ENCODE data around the gene BTF3. TPM values are rescaled to one million over a fixed set of nuclear protein-coding genes. Genes with fewer than 3 reads are reported as not detected.
A peak's percentile ranks its signal among the peaks of the same experiment; 100 is the strongest.
"Not testable (repeated sequence)": the region's sequence is repeated elsewhere in the genome, so short reads cannot be mapped to it uniquely, and the experiment has no call there.

BTF3 gene
- total RNA-seq, 1 experiment from 2014 or later = 521 TPM

- in situ Hi-C loops (cut with HindIII; ENCODE audit: low pct_unique_long_range_greater_than_20kb, low sequenced_read_pairs) = no loop called here
- DNase-seq (ENCODE audit: low read depth, low spot score) = no peak
Observed at GRCh38 chr5:73506459-73506955, 8.3 kb downstream of the BTF3 start.

DNA sequence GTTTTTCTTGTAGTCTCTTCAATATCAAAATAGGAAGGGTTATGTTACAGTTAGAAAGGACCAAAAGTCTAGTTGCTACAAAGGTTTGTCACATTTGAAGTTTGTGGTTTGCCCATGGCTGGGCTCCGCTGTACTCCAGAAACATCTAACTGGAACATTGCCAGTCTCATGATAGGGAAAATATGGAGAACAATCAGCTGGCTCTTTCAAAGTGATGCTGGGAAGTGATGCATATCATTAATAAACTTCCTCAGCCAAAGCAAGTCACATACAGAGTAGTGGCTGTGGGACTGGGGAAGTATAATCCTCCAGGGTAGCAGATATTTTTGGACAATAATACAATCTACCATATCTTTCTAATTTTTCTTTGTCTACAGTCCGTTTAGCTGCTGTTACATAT lies 8.8 kb downstream of the BTF3 start:
- peak; percentile 65 for DNase-seq (ENCODE audit: low read depth, low spot score)
- in situ Hi-C loops (cut with HindIII; ENCODE audit: low pct_unique_long_range_greater_than_20kb, low sequenced_read_pairs) = no loop called here

DNA sequence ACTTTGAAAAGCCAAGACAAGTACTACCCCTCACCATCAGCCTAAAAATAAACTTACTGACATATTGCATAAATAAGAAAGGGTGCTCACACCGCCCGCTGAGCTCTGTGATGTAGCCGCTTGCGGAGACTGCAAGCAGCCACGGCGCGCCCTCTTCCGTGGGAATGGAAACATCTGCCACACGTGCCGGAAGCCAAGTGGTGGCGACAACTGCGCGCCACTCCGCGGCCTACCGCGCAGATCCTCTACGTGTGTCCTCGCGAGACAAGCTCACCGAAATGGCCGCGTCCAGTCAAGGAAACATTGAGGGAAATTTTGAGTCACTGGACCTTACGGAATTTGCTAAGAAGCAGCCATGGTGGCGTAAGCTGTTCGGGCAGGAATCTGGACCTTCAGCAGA lies 10.3 kb downstream of the BTF3 start:
- DNase-seq (ENCODE audit: low read depth, low spot score); in situ Hi-C loops (cut with HindIII; ENCODE audit: low pct_unique_long_range_greater_than_20kb, low sequenced_read_pairs): not testable (repeated sequence)

DNA sequence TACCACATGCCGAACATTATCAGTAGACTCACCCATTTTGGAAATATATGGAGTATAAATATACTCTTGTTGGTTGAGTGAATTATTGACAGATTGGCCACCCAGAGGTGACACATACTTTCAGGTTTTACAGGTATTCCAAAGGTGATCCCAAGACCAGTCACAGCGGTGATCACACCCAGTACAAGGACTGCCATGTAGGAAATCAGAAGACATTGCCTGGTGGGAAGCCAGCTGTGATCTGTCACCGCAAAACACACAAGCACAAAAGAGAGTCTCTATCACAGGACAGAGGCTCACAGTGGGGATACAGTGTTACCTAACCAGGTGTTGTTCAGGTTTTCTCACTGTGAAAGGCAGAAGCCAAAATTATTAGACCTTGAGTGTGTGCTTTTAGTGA lies 15.8 kb downstream of the BTF3 start:
- in situ Hi-C loops (cut with HindIII; ENCODE audit: low pct_unique_long_range_greater_than_20kb, low sequenced_read_pairs) = no loop called here
- DNase-seq (ENCODE audit: low read depth, low spot score) = no peak

- in situ Hi-C loops (cut with HindIII; ENCODE audit: low pct_unique_long_range_greater_than_20kb, low sequenced_read_pairs) = no loop called here
- no peak for DNase-seq (ENCODE audit: low read depth, low spot score)
Observed at GRCh38 chr5:73514418-73514817, 16.2 kb downstream of the BTF3 start.

DNA sequence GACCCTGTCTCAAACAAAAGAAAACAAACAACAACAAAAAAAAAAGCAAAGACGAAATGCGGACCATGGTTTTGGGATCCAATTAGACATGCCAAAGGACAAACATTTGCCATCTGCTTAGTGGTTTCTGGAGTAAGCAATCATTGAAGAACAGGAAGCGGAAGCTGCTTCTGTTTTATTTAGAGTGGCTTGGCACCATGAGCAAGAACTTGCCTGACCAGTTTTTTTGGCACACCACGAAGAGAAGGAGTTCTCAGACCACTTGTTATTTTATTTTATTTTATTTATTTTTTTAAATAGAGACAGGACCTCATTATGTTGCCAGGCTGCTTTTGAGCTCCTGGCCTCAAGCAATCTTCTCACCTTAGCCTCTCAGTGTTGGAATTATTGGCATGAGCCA lies 17.0 kb downstream of the BTF3 start:
- DNase-seq (ENCODE audit: low read depth, low spot score) = no peak
- in situ Hi-C loops (cut with HindIII; ENCODE audit: low pct_unique_long_range_greater_than_20kb, low sequenced_read_pairs) = no loop called here

GRCh38 chr5:73519531-73520283 lies 21.5 kb downstream of the BTF3 start:
- DNase-seq (ENCODE audit: low read depth, low spot score) = peak; percentile 93
- in situ Hi-C loops (cut with HindIII; ENCODE audit: low pct_unique_long_range_greater_than_20kb, low sequenced_read_pairs) = no loop called here

DNA sequence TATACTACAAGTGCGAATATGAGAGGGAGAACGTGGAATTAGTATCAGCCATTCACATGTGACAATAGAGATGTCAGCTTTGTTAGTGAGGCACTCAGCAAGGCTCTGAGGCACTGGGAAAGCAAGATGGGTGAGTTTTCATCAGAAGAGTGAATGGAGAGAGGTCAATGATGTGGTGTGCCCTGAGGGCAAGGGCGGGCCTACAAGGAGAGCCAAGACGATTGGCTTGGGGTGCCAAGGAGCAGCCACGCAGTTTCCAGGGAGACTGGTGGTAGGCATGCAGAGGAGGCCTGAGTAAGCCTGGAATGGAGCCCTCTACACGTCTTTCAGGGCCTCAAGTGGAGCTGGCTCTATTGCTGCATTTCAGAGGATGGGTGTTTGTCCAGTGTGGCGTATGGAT lies 24.7 kb downstream of the BTF3 start:
- in situ Hi-C loops (cut with HindIII; ENCODE audit: low pct_unique_long_range_greater_than_20kb, low sequenced_read_pairs) = no loop called here
- no peak for DNase-seq (ENCODE audit: low read depth, low spot score)

DNA sequence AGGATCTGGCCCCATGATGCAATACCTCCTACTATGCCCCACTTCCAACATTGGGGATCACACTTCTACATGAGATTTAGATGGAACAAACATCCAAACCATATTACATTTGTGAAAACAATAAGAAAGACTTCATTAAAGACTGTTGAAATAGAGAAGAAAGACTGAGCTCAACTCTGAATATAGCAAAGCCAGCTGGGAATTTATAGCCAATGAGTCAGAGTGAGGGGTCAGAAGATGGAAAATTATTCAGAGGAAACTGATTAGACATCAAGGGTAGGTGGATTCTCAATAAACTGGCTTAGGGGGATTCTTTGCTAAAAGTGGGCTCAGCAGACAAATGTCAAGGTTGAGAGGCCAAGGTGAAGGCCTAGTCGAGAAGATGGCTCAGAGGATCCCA lies 25.6 kb downstream of the BTF3 start:
- DNase-seq (ENCODE audit: low read depth, low spot score) = no peak
- in situ Hi-C loops (cut with HindIII; ENCODE audit: low pct_unique_long_range_greater_than_20kb, low sequenced_read_pairs) = no loop called here

DNA sequence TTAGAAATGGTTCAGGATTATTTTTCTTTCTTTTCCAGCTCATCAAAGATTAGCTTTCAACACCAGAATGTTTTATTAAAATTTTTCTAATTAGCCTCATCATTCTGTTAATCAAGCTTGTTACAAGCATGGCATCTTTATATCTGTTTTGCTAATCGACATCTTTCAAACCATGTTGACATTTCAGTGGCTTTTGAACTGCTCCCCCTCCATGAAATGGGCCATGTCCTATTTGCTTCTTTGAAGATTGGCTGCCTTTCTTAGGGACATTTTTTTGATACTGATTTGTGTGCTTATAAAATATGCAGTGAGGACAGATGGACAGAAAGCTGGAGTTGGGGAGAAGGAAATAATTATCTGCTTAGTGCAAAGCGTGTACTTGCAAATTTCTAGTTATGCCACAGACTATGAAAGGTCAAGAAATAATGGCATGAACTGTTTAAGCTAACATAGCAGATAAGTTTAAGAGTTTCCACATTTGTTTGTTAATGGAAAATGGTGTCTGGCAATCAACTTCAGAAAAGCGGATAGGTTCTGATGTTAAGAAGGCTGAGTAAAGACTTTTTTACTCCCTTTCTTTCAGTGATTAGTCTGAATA lies 27.5 kb downstream of the BTF3 start:
- no peak for DNase-seq (ENCODE audit: low read depth, low spot score)
- in situ Hi-C loops (cut with HindIII; ENCODE audit: low pct_unique_long_range_greater_than_20kb, low sequenced_read_pairs) = no loop called here

DNA sequence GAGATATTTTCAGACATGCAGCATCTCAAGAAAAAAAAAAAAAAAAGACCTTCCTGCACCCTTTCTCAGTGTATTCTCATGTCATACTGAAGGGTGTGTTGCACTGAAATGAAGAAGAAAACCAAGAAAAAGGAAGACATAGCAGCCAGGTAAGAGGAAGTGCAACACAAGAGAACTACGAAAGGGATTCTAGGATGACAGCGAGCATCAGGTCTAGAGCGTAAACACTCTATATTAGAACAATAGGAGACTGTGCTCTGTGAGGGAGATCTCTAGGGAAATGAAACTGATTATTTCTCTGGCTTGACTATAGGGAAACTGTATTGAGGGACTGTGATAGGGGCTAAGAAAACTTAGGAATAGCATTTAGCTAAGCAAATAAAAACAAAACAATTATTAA lies 30.0 kb downstream of the BTF3 start:
- DNase-seq (ENCODE audit: low read depth, low spot score) = peak; percentile 70
- in situ Hi-C loops (cut with HindIII; ENCODE audit: low pct_unique_long_range_greater_than_20kb, low sequenced_read_pairs) = no loop called here

DNA sequence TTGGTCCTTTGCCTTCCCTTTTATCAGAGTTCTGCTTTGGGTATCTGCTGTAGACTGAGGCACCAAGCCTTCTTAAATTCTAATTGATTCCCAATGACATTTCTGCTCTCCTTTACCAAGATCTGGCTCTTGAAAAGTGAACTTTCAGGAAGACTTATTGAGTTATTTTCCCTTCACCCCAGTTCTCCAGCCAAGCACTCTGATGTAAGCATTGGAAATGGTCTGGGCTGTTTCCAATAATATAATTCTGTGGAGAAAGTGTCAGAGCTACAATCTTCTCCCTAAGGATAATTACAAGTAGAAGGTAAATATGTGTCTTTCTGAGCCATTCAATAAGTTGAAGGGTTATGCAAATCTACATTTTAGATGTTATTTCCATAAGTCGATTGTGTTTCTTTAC lies 30.8 kb downstream of the BTF3 start:
- in situ Hi-C loops (cut with HindIII; ENCODE audit: low pct_unique_long_range_greater_than_20kb, low sequenced_read_pairs) = no loop called here
- no peak for DNase-seq (ENCODE audit: low read depth, low spot score)

DNA sequence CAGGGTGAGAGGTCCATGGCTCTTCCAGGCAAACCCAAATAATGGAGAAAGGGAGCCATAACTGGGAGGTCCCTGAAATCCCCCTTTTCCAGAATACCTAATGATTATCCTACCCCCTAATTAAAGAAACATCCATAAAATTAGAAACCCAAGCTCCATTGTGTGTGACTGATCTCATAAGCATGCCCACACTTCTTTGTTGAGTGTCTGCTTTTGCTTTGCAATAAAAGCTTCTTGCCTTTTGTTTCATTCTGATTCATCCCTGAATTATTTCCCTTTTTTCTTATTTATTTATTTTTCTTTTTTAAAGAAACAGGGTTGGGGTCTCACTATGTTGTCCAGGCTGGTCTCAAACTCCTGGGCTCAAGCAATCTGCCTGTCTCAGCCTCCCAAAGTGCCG lies 33.1 kb downstream of the BTF3 start:
- DNase-seq (ENCODE audit: low read depth, low spot score) = no peak
- in situ Hi-C loops (cut with HindIII; ENCODE audit: low pct_unique_long_range_greater_than_20kb, low sequenced_read_pairs) = no loop called here

GRCh38 chr5:73532195-73532594 lies 34.0 kb downstream of the BTF3 start:
- in situ Hi-C loops (cut with HindIII; ENCODE audit: low pct_unique_long_range_greater_than_20kb, low sequenced_read_pairs) = no loop called here
- no peak for DNase-seq (ENCODE audit: low read depth, low spot score)

DNA sequence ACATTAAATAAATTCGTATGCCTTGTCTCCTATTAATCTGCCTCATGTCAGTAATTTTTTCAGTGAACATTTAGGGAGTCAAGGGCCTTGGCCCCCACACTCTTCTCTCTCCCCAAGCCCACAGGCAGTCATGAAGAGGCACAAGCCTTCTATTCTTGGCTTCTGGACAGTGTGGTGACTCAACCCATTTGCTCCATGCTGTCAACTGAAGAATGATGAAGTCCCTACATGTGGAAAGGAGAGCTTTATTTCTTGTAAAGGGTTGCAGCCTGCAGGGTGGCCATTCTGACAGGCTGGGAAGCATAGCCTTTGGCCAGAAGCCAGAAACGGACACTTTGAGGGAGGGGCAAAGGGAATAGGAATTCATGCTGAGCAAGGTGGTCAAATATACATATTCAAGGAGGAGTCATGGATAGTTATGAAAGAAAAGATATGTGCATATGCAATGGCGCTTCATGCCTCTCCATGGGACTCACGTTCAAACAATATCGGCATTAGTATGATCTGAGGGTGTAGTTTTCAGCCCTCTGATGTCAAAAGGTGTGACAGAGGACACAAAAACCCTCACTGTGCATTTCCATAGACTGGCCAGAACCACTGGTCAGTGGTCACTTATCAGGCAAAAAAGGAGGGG lies 35.9 kb downstream of the BTF3 start:
- no peak for DNase-seq (ENCODE audit: low read depth, low spot score)

DNA sequence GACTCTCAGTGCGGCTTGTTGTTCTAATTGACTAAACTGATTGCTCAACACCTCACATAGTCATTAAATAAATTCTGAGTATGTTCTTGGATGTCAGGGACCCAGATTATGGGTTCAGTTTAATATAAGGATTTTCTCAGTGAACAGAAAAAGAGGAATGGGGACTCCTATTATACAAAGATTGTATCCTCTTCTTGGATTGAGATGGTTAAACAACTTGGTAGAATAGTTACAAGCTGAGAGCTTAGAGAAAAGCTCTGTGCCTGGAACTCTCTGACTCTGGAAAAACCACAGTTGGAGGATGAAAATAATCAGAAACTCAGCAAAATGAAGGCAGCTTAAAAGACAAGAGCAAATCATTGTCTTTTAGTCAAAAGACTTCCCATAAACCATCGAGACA lies 36.7 kb downstream of the BTF3 start:
- in situ Hi-C loops (cut with HindIII; ENCODE audit: low pct_unique_long_range_greater_than_20kb, low sequenced_read_pairs) = no loop called here
- no peak for DNase-seq (ENCODE audit: low read depth, low spot score)

More for the DNA sequence above, 35.9 kb downstream of the BTF3 start:
- in situ Hi-C loops (cut with HindIII; ENCODE audit: low pct_unique_long_range_greater_than_20kb, low sequenced_read_pairs) = no loop called here

- in situ Hi-C loops (cut with HindIII; ENCODE audit: low pct_unique_long_range_greater_than_20kb, low sequenced_read_pairs) = no loop called here
- DNase-seq (ENCODE audit: low read depth, low spot score) = no peak
Observed at GRCh38 chr5:73539730-73540129, 41.5 kb downstream of the BTF3 start.

DNA sequence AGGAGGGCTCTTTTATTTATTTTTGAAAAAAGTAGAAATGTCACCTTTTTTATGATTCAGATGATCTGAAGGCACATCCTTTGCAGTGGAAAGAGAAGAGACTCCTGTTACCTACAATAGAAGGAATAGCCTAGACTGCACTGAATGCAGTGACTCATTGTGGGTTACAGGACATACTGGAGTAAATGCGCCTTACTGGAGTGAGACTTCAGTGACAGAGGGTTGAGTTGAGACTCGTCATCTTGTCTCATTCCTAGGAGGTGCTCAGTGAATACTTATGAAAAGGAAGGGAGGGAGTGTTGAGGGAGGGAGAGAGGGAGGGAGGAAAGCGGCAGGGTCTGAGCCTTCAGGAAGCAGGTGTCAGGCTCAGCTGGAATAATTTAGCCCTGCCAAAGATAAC lies 42.0 kb downstream of the BTF3 start:
- in situ Hi-C loops (cut with HindIII; ENCODE audit: low pct_unique_long_range_greater_than_20kb, low sequenced_read_pairs) = no loop called here
- no peak for DNase-seq (ENCODE audit: low read depth, low spot score)

GRCh38 chr5:73542020-73542419 lies 43.8 kb downstream of the BTF3 start:
- DNase-seq (ENCODE audit: low read depth, low spot score) = no peak
- in situ Hi-C loops (cut with HindIII; ENCODE audit: low pct_unique_long_range_greater_than_20kb, low sequenced_read_pairs) = no loop called here
